Spleen (tissue), 11 donors: ENCODE results near the gene ZNF189. TPM values are rescaled to one million over a fixed set of nuclear protein-coding genes. Genes with fewer than 3 reads are reported as not detected.

Experiments
- DNase-seq: peaks from one replicate; pipeline ENCODE4 v3.0.0-alpha.2; 2020
- H3K27ac ChIP-seq, 8 donors: fragments of 200-600 bp; sonication (generic) in 7 of 8; 1 replicate in 4 of 8; 2 replicates in 4 of 8; pipeline versions ENCODE4 v1.5.0 to v1.8.0; 2016 to 2021; ENCODE audit warnings: inconsistent platforms in 4 of 8, mild to moderate bottlenecking in 4 of 8, moderate library complexity in 1 of 8
- H3K27me3 ChIP-seq, 7 donors: fragments of 200-600 bp; sonication (generic) in 6 of 7; replicated peaks in 1 of 7; 1 replicate in 4 of 7; 2 replicates in 3 of 7; pipeline versions ENCODE4 v1.5.0 to v1.8.0; 2016 to 2021; ENCODE audit warnings: inconsistent platforms in 3 of 7, mild to moderate bottlenecking in 1 of 7
- H3K36me3 ChIP-seq, 6 donors: fragments of 200-600 bp; sonication (generic) in 5 of 6; 1 replicate in 4 of 6; 2 replicates in 2 of 6; pipeline versions ENCODE4 v1.5.0 to v1.8.0; 2016 to 2021; ENCODE audit warnings: inconsistent platforms in 2 of 6
- H3K4me1 ChIP-seq, 6 donors: fragments of 200-600 bp; sonication (generic) in 5 of 6; 1 replicate in 3 of 6; 2 replicates in 3 of 6; pipeline versions ENCODE4 v1.5.0 to v1.8.0; 2016 to 2021; ENCODE audit warnings: inconsistent platforms in 3 of 6
- H3K4me3 ChIP-seq, 8 donors: fragments of 200-600 bp; sonication (generic) in 7 of 8; 1 replicate in 4 of 8; 2 replicates in 4 of 8; pipeline versions ENCODE4 v1.5.0 to v1.8.0; 2016 to 2021; ENCODE audit warnings: inconsistent platforms in 4 of 8, mild to moderate bottlenecking in 4 of 8, moderate library complexity in 2 of 8
- H3K9me3 ChIP-seq, 8 donors: fragments of 200-600 bp; sonication (generic) in 7 of 8; 1 replicate in 4 of 8; 2 replicates in 4 of 8; pipeline versions ENCODE4 v1.5.0 to v1.8.0; 2016 to 2021; ENCODE audit warnings: inconsistent platforms in 4 of 8
- POLR2A ChIP-seq, 3 donors: fragments of 450-650 bp; IDR thresholded peaks; one replicate each; pipeline ENCODE4 v1.5.1; 2017; ENCODE audit warnings: antibody characterized with exemption in 3 of 3, mild to moderate bottlenecking in 1 of 3
- POLR2AphosphoS5 ChIP-seq, 3 donors: sonication (generic); formaldehyde crosslinking; IDR thresholded peaks; one replicate each; pipeline ENCODE4 v1.5.1; 2017; ENCODE audit warnings: antibody characterized with exemption in 3 of 3
- WGBS, 5 donors: extraction: QIAGEN DNeasy Blood & Tissue Kit in 3 of 5; methylation state at CpG; one replicate each; pipeline versions ENCODE4 v1.1.5 to v1.1.7; 2013 to 2018; 5-methylcytosine and 5-hydroxymethylcytosine counted together
- intact Hi-C: fragments of 100-400 bp; cut with DNase I; formaldehyde crosslinking; loops from one replicate; pipeline ENCODE4 v1.15.0; 2023; ENCODE audit warnings: low total_unique reads
- polyA plus RNA-seq, 3 donors: library from polyadenylated mRNA; stranded (reverse); fragments of 200-250 nt; gene quantifications; one replicate each; pipeline ENCODE4 v1.2.1, GENCODE V29; 2013
- total RNA-seq, 7 donors: library from RNA; depleted of rRNA in 3 of 7; stranded (reverse); fragments of >200 nt in 3 of 7; fragmentation: NEBNext Ultra II Directional in 4 of 7; extraction: Animal tissue kit (Norgen Biotek cat#: 25700) in 4 of 7; gene quantifications; one replicate each; pipeline versions ENCODE4 v1.1.0 to v1.2.1, GENCODE V29; 2016 to 2021
- TF ChIP-seq, protein P1 (sequence below), 11 experiments: fragments of 200-600 bp in 7 of 11; fragments of 450-650 bp in 4 of 11; sonication (generic) in 4 of 11; IDR thresholded peaks in 8 of 11; conservative IDR thresholded peaks in 3 of 11; 1 replicate in 7 of 11; 2 replicates in 4 of 11; pipeline versions ENCODE4 v1.4.0 to v1.8.0; 2016 to 2021; ENCODE audit warnings: antibody characterized with exemption in 11 of 11, inconsistent platforms in 4 of 11, mild to moderate bottlenecking in 1 of 11
- donor health status: healthy with polysubstance abuse.
- donor health status: DM: no; HTN: no; CAD: no; lungs with moderate emphysema.
- donor health status: DM: no; HTN: no; CAD: no.
- donor health status: Bipolar disorder and iron deficiency.
- donor health status: healthy.
- donor health status: DM: no; HTN: no; CAD: no.
- donor health status: DM: yes; HTN: yes; CAD: no.

Gene ZNF189
- total and polyA plus RNA-seq, 10 donors, result 7.1 to 39.0 (median 24.1) TPM

DNA sequence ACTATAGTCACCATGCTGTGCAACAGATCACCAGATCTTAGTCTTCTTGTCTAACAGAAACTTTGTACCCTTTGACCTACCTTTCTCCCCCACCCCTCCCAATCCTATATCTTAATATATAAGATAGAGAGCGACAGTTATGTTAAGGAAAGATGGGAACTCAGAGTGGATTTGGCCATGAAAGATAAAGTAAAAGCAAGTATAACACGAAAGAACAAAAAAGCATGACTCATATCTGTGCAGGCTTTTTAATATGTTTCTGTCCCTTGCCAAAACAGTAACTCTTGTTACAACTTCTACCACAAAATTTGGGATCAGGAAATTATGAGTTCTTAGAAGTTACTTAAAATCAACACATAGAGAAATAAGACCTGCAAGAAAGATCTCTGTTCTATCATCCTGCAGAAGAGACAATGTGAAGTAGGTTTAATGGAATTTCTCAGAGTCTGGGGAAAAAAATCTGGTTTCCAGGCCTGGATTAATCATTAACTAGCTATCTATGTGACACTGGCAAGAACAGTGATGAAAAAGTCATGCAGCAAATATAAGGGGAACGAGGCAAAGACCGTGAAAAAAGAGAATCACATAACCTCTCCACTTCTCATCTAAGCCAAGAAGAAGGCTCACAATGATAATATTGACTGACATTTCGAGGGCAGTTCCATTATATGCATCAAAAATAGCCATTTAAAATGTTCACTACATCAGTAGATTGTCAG, 32.5 kb upstream of the ZNF189 start:
- DNase-seq, result no peak
- TF ChIP-seq, protein P1, sequence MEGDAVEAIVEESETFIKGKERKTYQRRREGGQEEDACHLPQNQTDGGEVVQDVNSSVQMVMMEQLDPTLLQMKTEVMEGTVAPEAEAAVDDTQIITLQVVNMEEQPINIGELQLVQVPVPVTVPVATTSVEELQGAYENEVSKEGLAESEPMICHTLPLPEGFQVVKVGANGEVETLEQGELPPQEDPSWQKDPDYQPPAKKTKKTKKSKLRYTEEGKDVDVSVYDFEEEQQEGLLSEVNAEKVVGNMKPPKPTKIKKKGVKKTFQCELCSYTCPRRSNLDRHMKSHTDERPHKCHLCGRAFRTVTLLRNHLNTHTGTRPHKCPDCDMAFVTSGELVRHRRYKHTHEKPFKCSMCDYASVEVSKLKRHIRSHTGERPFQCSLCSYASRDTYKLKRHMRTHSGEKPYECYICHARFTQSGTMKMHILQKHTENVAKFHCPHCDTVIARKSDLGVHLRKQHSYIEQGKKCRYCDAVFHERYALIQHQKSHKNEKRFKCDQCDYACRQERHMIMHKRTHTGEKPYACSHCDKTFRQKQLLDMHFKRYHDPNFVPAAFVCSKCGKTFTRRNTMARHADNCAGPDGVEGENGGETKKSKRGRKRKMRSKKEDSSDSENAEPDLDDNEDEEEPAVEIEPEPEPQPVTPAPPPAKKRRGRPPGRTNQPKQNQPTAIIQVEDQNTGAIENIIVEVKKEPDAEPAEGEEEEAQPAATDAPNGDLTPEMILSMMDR (IDR thresholded peaks at IDR 0.05 in 8 of 11, conservative IDR thresholded peaks at IDR 0.05 in 3 of 11), result no peak
- no peak for TF ChIP-seq POLR2AphosphoS5 (IDR thresholded peaks at IDR 0.05)
- TF ChIP-seq POLR2A (IDR thresholded peaks at IDR 0.05), result no peak
- intact Hi-C loops, result no loop called here
- Histone ChIP-seq H3K36me3 (no peaks in the 10 kb centered on the region), H3K4me3 (no peak overlapping the region), H3K27me3 (peaks cover 0 to 4% (median 0%) of the 10 kb centered on the region in 7 donors), H3K4me1 (no peaks in the 10 kb centered on the region), H3K27ac (no peak overlapping the region), H3K9me3 (no peaks in the 10 kb centered on the region)
- WGBS, 5 donors, result 66 to 81% (median 70%) methylated on average over 5 of the region's 5 CpGs

DNA sequence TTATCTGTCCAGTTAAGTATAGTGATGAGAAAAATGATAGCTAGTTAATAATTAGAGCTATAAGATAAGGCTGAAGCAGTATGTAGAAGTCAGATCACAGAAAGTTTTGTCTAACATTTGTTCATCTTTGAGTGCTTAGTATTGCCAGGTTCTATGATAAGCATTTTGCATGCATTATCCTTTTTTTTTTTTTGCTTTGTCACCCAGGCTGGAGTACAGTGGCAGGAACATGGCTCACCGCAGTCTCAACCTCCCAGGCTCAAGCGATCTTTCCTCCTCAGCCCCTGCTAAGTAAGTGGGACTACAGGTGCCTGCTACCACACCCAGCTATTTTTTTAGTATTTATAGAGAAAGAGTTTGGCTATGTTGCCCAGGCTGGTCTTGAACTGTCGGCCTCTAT, 31.3 kb upstream of the ZNF189 start:
- Histone ChIP-seq H3K36me3 (no peaks in the 10 kb centered on the region), H3K4me3 (no peak overlapping the region), H3K27ac (no peak overlapping the region), H3K9me3 (peaks cover 0 to 4% (median 0%) of the 10 kb centered on the region in 8 donors), H3K4me1 (no peaks in the 10 kb centered on the region), H3K27me3 (peaks cover 0 to 4% (median 0%) of the 10 kb centered on the region in 7 donors)
- intact Hi-C loops, result no loop called here
- 93 to 95% (median 94%) methylated on average over 3 of the region's 3 CpGs for WGBS, 5 donors
- TF ChIP-seq, protein P1 (IDR thresholded peaks at IDR 0.05 in 8 of 11, conservative IDR thresholded peaks at IDR 0.05 in 3 of 11), result no peak
- TF ChIP-seq POLR2AphosphoS5 (IDR thresholded peaks at IDR 0.05) (no peak), POLR2A (IDR thresholded peaks at IDR 0.05) (no peak)
- no peak for DNase-seq

DNA sequence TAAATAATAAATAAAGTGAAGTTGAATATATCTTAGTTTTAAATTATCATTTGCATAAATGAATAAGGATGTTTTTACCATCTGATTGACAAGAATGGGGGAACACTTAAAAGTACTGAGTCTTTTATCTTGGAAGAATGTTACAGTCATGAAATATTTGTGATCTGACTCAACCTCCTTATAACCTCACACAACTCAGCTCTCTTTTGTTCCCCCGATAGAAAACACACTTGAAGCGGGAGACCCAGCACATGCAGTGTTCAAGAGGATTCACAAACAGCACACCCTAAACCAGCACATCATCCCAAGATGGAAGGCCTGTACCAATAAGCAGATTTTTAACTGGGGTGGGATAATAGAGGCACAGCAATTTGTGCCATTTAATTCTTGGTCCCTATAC, 29.4 kb upstream of the ZNF189 start:
- intact Hi-C loops, result no loop called here
- TF ChIP-seq, protein P1 (IDR thresholded peaks at IDR 0.05 in 8 of 11, conservative IDR thresholded peaks at IDR 0.05 in 3 of 11), result no peak
- TF ChIP-seq POLR2AphosphoS5 (IDR thresholded peaks at IDR 0.05) (no peak), POLR2A (IDR thresholded peaks at IDR 0.05) (no peak)
- no peak overlapping the region for H3K27ac ChIP-seq
- H3K4me3 ChIP-seq, result no peak overlapping the region
- peaks cover 0 to 4% (median 0%) of the 10 kb centered on the region in 8 donors for H3K9me3 ChIP-seq
- no peak for DNase-seq
- H3K4me1 ChIP-seq, result no peaks in the 10 kb centered on the region
- H3K27me3 ChIP-seq, result peaks cover 0 to 4% (median 0%) of the 10 kb centered on the region in 7 donors
- WGBS, 5 donors, result 93 to 100% (median 94%) methylated on average over 2 of the region's 2 CpGs
- no peaks in the 10 kb centered on the region for H3K36me3 ChIP-seq

DNA sequence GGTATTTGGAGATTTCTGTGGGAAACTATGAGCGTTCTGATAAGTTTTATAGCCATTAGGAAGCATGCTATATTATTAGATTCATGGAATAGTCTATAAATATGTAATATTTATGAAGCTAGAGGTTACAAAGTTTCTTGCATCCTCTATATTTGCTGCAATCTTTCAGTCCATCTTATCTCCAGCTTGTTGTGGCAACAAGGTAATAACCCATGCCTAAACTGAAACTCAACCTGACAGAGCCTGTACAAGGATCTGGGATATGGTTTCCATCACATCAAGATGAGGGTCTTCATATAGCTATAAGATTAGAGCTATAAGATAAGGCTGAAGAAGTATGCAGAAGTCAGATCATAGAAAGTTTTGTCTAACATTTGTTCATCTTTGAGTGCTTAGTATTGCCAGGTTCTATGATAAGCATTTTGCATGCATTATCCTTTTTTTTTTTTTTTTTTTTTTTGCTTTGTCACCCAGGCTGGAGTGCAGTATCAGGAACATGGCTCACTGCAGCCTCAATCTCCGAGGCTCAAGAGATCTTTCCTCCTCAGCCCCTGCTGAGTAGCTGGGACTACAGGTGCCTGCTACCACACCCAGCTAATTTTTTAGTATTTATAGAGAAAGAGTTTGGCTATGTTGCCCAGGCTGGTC, 28.6 kb upstream of the ZNF189 start:
- WGBS, 5 donors, result 66 to 91% (median 76%) methylated on average over 2 of the region's 2 CpGs

More for the DNA sequence above, 28.6 kb upstream of the ZNF189 start:
- H3K4me3 ChIP-seq, result no peak overlapping the region
- H3K36me3 ChIP-seq, result no peaks in the 10 kb centered on the region
- H3K9me3 ChIP-seq, result peaks cover 0 to 4% (median 0%) of the 10 kb centered on the region in 8 donors
- H3K4me1 ChIP-seq, result no peaks in the 10 kb centered on the region
- intact Hi-C loops, result no loop called here
- TF ChIP-seq, protein P1 (IDR thresholded peaks at IDR 0.05 in 8 of 11, conservative IDR thresholded peaks at IDR 0.05 in 3 of 11), result no peak
- no peak for TF ChIP-seq POLR2AphosphoS5 (IDR thresholded peaks at IDR 0.05)
- TF ChIP-seq POLR2A (IDR thresholded peaks at IDR 0.05), result no peak
- H3K27me3 ChIP-seq, result peaks cover 0 to 4% (median 0%) of the 10 kb centered on the region in 7 donors
- no peak overlapping the region for H3K27ac ChIP-seq
- no peak for DNase-seq
